ENCODE data around the gene SEC14L6. TPM values are rescaled to one million over a fixed set of nuclear protein-coding genes. Genes with fewer than 3 reads are reported as not detected.

Gene SEC14L6
- total and polyA plus RNA-seq, 2 experiments from 2014 or later = not detected

DNA sequence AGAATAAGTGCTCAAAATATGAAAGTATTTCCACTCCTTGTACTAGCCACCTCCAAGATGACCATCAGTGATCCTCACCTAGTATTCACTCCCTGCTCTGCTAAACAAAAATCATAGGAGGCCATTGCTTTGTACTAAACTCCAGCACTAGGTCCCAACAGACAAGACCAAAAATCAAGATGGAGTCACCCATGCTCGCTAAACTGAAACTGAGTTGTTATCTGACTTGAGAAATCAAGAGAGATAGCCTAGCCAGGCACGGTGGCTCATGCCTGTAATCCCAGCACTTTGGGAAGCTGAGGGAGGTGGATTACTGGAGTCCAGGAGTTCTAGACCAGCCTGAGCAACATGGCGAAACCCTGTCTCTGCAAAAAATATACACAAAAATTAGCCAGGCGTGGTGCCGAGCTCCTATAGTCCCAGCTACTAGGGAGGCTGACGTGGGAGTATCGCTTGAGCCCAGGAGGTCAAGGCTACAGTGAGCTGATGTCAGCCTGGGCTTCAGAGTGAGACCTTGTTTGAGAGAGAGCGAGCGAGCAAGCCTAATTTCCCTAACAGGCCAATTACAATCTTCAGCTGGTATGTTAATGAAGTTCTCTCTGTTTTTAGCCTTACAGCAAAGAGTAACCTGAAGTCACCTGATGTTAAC lies 9.3 kb downstream of the SEC14L6 start:
- H3K9me2 ChIP-seq (ENCODE audit: insufficient read depth) = no peaks in the 10 kb centered on the region
- WGBS, 2 experiments (ENCODE audit: low coverage in 1 of 2, low lambda C conversion rate in 2 of 2, missing lambda C conversion rate in 2 of 2) = 67 to 70% methylated on average over 9 of the region's 9 CpGs
- H2AFZ ChIP-seq = no peak overlapping the region
- DNase-seq = no peak
- H3K27me3 ChIP-seq (replicated peaks; ENCODE audit: insufficient read depth) = peaks cover 18% of the 10 kb centered on the region
- in situ Hi-C loops (cut with MboI) = no loop called here
- no peaks in the 10 kb centered on the region for H3K9me3 ChIP-seq (ENCODE audit: low read depth)
- no peak for TF ChIP-seq EZH2 (IDR thresholded peaks at IDR 0.05; ENCODE audit: insufficient read depth, poor library complexity, severe bottlenecking)
- TF ChIP-seq EZH2phosphoT487 (IDR thresholded peaks at IDR 0.05; ENCODE audit: insufficient read depth, low read depth) = no peak
- no peak overlapping the region for H3K27ac ChIP-seq
- H3K4me3 ChIP-seq = no peak overlapping the region
- no peak overlapping the region for H3K4me2 ChIP-seq (ENCODE audit: unreplicated experiment)
- no peak overlapping the region for H3K9ac ChIP-seq
- no peaks in the 10 kb centered on the region for H3F3A ChIP-seq (ENCODE audit: insufficient read depth)
- H4K20me1 ChIP-seq (ENCODE audit: insufficient read depth) = no peaks in the 10 kb centered on the region
- no peaks in the 10 kb centered on the region for H3K4me1 ChIP-seq (ENCODE audit: insufficient read depth)
- H3K79me2 ChIP-seq (ENCODE audit: insufficient read depth) = no peaks in the 10 kb centered on the region
- H3K36me3 ChIP-seq (ENCODE audit: low read depth) = no peaks in the 10 kb centered on the region

GRCh38 chr22:30535182-30535581 lies 11.4 kb downstream of the SEC14L6 start:
- TF ChIP-seq EZH2 (IDR thresholded peaks at IDR 0.05; ENCODE audit: insufficient read depth, poor library complexity, severe bottlenecking) = no peak
- TF ChIP-seq EZH2phosphoT487 (IDR thresholded peaks at IDR 0.05; ENCODE audit: insufficient read depth, low read depth) = no peak
- Histone ChIP-seq H3K9ac (no peak overlapping the region), H3K4me3 (no peak overlapping the region), H4K20me1 (ENCODE audit: insufficient read depth) (no peaks in the 10 kb centered on the region), H3K79me2 (ENCODE audit: insufficient read depth) (no peaks in the 10 kb centered on the region), H3K9me2 (ENCODE audit: insufficient read depth) (no peaks in the 10 kb centered on the region), H3K27ac (no peak overlapping the region), H3K36me3 (ENCODE audit: low read depth) (no peaks in the 10 kb centered on the region), H3K27me3 (replicated peaks; ENCODE audit: insufficient read depth) (peaks cover 7% of the 10 kb centered on the region; the same call in 1 of the 2 replicates), H3K9me3 (ENCODE audit: low read depth) (no peaks in the 10 kb centered on the region), H2AFZ (no peak overlapping the region), H3F3A (ENCODE audit: insufficient read depth) (no peaks in the 10 kb centered on the region), H3K4me2 (ENCODE audit: unreplicated experiment) (no peak overlapping the region), H3K4me1 (ENCODE audit: insufficient read depth) (no peaks in the 10 kb centered on the region)
- WGBS, 2 experiments (ENCODE audit: low coverage in 1 of 2, low lambda C conversion rate in 2 of 2, missing lambda C conversion rate in 2 of 2) = 55 to 59% methylated on average over 4 of the region's 4 CpGs
- DNase-seq = no peak
- in situ Hi-C loops (cut with MboI) = no loop called here

- Histone ChIP-seq H3K4me2 (ENCODE audit: unreplicated experiment) (no peak overlapping the region), H3K9me2 (ENCODE audit: insufficient read depth) (no peaks in the 10 kb centered on the region), H3K4me1 (ENCODE audit: insufficient read depth) (no peaks in the 10 kb centered on the region), H3K4me3 (no peak overlapping the region), H2AFZ (no peak overlapping the region), H3F3A (ENCODE audit: insufficient read depth) (no peaks in the 10 kb centered on the region), H3K27me3 (replicated peaks; ENCODE audit: insufficient read depth) (peaks cover 7% of the 10 kb centered on the region; the same call in 1 of the 2 replicates), H4K20me1 (ENCODE audit: insufficient read depth) (no peaks in the 10 kb centered on the region), H3K9ac (no peak overlapping the region), H3K36me3 (ENCODE audit: low read depth) (no peaks in the 10 kb centered on the region), H3K9me3 (ENCODE audit: low read depth) (no peaks in the 10 kb centered on the region), H3K27ac (no peak overlapping the region), H3K79me2 (ENCODE audit: insufficient read depth) (no peaks in the 10 kb centered on the region)
- in situ Hi-C loops (cut with MboI) = no loop called here
- no peak for DNase-seq
- no peak for TF ChIP-seq EZH2phosphoT487 (IDR thresholded peaks at IDR 0.05; ENCODE audit: insufficient read depth, low read depth)
- no peak for TF ChIP-seq EZH2 (IDR thresholded peaks at IDR 0.05; ENCODE audit: insufficient read depth, poor library complexity, severe bottlenecking)
- WGBS, 2 experiments (ENCODE audit: low coverage in 1 of 2, low lambda C conversion rate in 2 of 2, missing lambda C conversion rate in 2 of 2) = 79 to 80% methylated on average over 17 of the region's 17 CpGs
These were observed 14.6 kb downstream of the SEC14L6 start for GRCh38 chr22:30531651-30532608.

DNA sequence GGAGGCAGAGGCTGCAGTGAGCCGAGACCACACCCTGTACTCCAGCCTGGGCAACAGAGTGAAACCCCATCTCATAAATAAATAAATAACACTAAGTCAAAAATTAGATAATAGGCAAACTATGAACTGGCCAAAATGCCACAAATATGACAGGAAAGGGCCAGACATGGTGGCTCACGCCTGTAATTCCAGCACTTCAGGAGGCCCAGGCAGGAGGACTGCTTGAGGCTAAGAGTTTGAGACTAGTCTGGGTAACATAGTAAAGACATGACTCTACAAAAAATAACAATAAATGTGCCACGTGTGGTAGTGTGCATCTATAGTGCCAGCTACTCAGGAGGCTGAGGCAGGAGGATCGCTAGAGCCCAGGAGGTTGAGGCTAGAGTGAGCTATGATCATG lies 19.9 kb downstream of the SEC14L6 start:
- Histone ChIP-seq H3K9me3 (ENCODE audit: low read depth) (no peaks in the 10 kb centered on the region), H3K36me3 (ENCODE audit: low read depth) (no peaks in the 10 kb centered on the region), H3K79me2 (ENCODE audit: insufficient read depth) (no peaks in the 10 kb centered on the region), H3K9me2 (ENCODE audit: insufficient read depth) (no peaks in the 10 kb centered on the region), H2AFZ (no peak overlapping the region), H3K4me1 (ENCODE audit: insufficient read depth) (no peaks in the 10 kb centered on the region), H4K20me1 (ENCODE audit: insufficient read depth) (no peaks in the 10 kb centered on the region), H3K4me2 (ENCODE audit: unreplicated experiment) (no peak overlapping the region), H3K4me3 (no peak overlapping the region), H3K9ac (no peak overlapping the region), H3F3A (ENCODE audit: insufficient read depth) (no peaks in the 10 kb centered on the region), H3K27me3 (replicated peaks; ENCODE audit: insufficient read depth) (peaks cover 19% of the 10 kb centered on the region), H3K27ac (no peak overlapping the region)
- no peak for TF ChIP-seq EZH2 (IDR thresholded peaks at IDR 0.05; ENCODE audit: insufficient read depth, poor library complexity, severe bottlenecking)
- TF ChIP-seq EZH2phosphoT487 (IDR thresholded peaks at IDR 0.05; ENCODE audit: insufficient read depth, low read depth) = no peak
- in situ Hi-C loops (cut with MboI) = no loop called here
- DNase-seq = no peak
- 66 to 68% methylated on average over 4 of the region's 4 CpGs for WGBS, 2 experiments (ENCODE audit: low coverage in 1 of 2, low lambda C conversion rate in 2 of 2, missing lambda C conversion rate in 2 of 2)
